ENCODE measurements around the gene JADE2.
"Not testable (repeated sequence)": the region's sequence is repeated elsewhere in the genome, so short reads cannot be mapped to it uniquely, and the experiment has no call there.

Gene JADE2

DNA sequence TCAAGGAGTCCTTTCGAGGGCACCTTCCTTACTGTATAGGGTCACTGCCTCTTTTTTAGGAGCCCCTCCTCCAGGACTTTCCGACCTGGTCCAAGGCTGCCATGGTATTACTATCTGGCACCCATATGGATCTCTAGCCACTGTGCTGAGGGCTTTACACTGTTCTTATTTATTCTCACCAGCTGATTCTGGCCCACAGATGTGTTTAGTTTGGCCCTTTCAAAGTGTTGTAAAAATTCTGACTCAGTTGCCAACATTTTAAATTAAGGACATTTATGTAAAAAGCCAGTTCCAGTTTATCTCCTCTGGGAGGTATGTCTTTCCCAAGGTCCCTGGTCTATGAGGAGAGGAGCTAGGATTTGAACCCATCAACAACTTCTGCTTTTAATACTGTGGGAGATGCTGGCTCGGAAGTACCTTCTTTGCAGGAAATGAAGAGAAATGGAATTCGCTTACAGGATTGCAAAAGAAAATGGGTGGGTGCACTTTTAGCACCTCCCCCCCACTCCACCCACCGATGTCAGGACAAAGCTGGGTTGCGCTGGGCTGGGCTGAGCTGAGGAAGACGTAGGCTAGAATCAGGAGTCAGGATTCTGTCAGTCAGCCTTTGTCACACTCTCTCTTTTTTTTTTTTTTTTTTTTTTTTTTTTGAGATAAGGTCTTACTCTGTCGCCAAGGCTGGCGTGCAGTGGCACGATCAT, 7.8 kb downstream of the JADE2 start:
- FAIRE-seq: no peak

DNA sequence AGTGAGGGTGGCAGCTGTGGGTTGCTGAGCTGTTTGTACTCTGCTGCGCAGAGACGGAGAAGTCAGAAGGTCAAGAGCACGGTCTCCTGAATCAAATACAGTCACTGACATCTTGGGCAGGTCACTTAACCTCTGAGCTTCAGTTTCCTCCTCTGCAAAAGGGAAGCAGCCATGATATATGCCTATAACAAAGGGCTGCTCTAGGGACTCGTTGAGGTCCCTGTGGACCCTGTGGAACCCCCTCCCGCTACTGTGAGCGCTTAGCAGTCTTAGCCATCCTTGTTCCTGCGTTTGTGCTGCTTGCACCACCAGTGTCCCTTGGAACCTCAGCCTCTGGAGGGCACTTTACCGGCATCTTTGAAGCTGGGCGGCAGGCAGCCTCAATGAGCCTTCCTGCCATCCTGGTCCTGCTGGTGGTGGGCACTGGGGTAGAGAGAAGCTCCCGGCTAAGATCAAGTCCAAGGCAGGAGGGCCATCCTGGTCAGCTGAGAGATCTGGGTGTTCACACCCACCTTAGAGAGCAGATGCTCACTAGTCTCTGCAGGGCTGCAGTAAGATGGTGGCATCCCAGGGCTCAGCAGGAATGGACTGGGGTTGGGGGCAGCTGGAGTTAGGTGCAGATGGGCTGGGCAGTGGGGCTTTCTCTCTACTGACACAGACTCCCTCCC, 8.7 kb downstream of the JADE2 start:
- no peak for FAIRE-seq

DNA sequence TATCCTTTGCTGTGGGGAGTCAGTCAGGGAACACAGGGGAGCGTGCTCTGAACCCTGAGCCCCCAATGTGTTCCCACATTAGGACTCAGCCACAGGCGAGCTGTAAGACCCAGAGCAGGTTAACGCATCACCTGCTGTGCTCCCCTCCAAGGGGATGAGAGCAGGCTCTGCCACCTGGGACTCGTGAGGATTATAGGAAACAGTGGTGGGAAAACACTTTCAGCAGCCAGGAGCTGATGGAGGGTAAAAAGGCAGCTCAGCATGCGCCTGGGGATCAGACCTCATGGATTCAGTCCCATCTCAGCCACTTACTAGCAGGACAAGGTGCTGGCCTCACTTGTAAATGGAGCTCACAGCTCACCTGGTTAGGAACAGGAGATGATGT, 9.2 kb downstream of the JADE2 start:
- no peak for FAIRE-seq

DNA sequence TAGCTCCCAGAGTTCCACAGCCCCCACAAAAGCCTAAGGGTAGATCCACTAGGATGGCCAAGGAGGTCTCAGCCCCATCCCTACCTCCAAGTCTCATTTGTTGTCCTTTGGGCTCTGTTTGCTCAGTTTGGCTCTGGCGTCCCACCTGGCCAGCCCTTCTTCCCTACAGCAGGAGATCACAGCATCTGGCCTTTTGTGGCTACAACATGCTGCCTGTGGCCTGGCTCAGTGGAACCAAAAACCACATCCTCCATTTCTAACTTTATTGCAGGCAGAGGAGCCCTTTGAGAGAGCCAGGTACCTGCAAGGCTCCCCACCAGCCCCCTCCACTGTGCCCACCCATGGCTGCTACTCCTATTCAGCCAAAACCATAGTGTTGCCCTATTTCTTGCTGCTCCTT, 11.4 kb downstream of the JADE2 start:
- no peak for FAIRE-seq

DNA sequence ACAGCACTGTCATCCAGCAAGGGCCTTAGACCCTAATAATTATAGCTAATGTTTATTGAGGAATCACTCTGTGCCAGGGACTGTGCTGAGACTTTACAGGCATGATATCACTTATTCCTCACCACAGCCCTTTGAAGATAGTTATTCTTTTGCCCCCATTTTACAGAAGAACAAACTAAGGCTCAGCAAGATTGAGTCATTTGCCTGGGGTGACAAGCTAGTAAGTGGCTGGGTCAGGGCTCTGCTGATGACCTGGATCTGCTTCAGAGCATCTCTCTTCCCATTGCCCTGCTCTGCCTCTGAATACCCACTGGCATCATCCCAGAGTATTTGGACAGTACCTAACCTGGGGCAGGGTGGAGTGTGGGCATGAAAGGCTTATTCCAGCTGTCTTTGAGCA, 11.8 kb downstream of the JADE2 start:
- FAIRE-seq: no peak

DNA sequence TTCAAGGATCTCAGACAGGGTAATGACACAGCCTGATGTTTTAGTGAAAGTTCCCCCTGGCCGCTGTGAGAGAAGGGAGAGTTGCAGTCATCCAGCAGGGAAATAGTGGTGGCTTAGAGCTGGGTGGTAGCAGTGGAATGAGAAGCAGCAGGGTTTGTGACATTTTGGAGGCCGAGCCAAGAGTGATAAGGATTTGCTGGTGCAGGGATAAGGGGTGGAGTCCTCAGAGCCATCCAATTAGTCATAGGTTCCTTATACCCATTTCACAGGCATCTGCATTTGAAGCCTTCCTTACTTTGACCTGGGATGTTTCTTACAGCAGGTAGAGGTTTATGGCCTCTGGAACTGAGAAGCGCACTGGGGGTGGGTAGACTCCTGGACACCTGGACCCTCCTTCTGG, 12.8 kb downstream of the JADE2 start:
- FAIRE-seq: no peak

DNA sequence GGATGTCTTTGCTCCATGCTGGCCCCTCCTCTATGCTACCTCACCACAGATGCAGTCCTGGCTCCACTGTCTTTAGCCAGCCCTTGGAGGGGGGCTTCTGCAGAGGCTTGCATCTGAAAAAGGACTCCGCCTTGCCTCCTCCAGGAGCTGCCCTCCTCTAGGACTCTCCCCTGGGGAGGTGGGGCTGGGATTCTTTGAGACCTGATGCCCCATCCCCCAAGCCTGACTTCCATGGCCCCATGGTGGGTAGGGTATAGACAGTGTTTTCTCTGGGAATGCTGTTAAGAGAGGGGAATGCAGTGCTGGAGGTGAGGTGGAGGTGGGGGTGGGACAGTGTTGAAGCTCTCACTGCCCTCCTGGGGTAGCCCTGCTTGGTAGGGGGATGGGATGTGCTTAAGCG, 14.3 kb downstream of the JADE2 start:
- no peak for FAIRE-seq

DNA sequence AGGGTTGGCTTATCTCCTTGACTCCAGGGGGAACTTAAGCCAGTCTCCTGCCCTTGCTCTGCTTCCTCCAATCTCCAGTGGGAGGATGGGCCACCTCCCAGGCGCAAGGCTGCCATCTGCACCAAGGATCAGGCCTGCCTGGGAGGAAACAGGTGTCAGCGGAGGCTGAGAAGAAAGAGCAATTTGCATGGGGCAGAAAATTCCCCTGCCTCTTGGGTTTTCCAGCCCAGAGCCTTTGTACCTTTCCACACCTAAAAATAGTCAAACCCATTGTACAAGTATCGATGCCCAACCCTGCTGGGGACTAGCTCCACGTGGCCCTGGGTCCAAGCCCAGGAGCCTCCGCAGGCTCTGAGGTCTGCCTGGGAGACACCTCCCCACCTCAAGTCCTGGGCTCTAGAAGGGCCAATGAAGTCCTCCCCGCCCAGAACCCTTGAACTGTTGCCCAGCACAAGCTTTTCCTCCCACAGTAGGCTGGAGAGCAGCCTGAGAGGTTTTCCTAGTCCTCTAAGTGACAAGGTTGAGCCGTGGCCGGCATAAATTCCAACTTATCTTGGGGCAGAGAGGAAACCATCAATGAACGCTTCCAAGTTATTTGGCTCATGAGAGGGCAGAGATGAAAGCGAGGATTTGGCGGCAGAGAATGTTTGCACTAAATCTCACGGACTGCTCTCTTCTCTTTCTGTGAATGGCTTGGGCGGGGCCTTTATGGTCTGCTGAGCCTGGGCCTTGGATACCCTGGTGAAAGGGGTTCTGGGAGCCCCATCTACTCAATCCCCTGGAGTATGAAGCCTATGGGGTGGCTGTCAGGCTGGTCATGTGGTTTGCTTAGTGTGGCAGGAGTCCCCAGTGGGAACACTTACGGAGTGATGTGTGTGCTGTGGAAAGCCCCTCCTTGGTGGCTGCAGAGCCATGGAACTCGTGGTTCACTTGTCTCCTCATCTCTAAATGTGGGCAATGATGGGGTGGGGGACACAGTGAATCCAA, 15.6 kb downstream of the JADE2 start:
- FAIRE-seq: no peak

DNA sequence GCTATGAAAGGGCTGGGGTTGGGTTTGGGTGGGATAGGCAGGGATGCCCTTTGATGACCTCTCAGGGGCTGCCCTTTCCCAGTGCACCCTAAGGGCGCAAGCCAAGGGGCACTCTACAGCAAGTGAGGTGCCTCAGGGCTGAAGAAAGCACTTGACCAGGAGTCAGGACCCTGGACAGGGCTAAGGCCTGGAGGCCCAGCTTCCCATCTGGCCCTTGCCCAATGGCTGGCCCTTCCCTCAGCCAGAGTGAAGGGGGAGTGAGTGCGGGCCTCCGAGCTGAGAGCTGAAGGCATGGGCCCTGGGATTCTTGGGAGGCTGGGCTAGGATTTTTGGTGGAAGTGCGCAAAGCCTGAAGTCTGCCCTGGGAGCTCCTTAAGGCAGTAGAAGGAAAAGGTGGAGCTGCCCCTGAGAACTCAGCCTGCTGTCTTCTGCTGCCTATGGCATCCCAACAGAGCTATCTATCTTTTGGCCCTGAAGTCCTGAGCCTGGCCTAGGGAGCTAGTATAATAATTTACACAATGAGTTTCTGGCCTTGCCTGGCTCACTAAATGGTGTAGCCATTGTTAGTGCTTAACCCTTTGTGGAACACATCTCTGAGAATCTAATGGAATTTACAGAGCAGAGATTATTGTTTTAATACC, 16.4 kb downstream of the JADE2 start:
- FAIRE-seq: no peak

DNA sequence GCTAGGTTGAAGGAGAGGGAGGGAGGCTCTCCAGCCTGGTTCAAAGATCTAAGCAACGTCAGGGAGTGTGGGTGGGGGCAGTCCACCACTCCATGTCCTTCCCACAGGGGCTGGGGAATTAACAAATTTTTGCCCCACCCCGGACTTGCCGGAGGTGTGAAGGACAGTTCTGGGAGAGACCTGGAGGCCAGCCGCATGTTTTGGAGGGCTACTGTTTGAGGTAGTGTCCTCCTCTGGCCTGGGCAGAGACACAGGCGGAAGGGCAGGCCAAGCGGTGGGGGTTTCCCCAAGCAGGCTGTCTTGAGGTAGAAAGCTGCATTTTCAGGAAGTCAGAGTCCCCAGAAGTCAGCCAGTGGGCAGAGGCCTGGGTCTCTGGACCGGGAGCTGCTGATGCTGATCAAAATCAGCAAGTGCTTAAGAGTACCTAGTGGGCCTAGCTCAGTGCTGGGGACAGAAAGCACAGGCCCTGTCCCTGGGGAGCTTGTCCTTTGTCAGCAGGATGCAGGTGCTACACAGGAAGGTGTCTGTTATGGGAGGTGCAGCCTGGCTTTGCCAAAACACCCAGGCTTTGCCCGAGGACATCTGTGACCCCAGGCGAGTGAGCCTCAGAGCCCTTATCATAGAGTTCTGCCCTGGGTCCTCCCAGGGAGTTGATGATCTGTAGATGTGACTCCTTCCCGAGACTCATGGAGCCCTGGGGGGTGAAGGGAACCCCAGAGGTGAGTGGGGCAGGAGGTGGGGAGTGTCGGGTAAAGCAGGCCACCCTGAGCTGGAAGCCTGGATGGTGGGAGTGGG, 18.5 kb downstream of the JADE2 start:
- FAIRE-seq: no peak

DNA sequence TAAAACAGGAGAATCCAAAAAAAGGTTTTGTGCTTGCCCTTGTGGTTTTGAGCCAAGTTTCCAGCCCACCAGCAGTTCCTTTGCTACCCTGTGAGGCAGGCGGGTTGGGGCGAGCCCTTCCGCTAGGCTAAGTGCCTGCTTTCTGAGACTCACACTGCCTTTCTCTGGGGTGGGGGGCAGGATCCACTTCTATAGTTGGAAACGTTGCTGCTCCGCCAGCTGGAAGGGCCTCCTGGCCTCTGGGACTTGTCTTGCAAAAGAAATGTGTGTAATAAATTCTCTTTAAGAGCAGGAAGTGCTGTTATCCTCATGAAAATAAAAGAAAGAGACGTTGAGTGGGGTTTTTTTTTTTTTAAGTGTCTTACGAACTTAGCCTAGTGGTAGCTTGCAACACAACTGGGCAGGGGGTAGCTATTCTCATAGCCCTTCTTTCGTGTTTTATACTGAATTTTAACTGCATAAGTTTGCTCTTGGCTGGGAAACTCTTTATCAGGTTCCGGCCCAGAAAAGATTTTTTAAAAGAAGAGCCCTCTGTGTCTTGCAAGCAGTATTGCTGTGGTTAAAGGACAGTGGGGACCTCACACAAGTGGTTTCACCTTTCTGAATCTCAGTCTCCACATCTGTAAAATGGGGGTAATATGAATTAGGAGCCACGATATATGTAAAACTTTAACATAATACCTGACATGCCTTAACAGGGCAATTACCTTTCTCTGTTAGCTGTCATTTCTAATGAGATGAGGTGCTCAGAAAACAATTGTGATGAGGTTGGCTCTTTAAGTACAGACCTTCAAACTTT, 19.8 kb downstream of the JADE2 start:
- no peak for FAIRE-seq

DNA sequence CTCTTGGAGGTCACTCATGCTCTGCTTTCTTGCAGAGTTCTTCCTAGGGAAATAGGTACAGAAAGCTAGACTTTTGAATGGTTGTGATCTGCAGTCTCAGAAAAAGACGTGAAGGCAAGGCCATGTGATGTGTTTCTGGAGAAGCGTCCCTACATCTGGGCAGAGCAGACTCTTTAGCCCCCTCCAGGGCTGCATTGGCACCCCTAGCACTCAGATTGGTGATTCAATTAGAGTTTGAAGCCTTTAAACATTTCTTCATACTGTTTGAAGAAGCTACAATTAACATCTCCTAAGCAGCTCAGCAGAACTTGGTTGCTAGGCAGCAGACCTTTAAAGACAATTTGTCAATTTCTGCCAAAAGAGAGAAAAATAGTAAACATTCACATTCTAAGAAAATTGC, 21.6 kb downstream of the JADE2 start:
- FAIRE-seq: no peak

DNA sequence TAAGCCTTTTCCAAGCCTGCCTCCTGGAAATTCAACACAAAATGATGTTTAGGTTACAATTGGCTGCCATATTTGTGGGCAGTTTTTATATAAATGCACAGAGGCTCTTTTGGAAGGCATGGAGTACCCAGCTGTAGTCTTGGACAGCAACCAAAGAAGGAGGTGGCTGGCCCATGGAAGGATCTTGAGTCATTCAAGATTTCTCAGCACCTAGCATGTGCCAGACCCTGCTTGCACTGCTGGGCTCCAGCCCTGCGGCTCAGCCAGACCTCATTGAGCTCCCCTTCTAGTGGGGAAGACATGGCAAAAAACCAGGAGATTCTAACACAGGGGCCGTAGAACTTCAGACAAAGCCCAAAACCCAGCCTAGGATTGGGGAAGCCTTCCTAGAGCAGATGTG, 22.1 kb downstream of the JADE2 start:
- no peak for FAIRE-seq

DNA sequence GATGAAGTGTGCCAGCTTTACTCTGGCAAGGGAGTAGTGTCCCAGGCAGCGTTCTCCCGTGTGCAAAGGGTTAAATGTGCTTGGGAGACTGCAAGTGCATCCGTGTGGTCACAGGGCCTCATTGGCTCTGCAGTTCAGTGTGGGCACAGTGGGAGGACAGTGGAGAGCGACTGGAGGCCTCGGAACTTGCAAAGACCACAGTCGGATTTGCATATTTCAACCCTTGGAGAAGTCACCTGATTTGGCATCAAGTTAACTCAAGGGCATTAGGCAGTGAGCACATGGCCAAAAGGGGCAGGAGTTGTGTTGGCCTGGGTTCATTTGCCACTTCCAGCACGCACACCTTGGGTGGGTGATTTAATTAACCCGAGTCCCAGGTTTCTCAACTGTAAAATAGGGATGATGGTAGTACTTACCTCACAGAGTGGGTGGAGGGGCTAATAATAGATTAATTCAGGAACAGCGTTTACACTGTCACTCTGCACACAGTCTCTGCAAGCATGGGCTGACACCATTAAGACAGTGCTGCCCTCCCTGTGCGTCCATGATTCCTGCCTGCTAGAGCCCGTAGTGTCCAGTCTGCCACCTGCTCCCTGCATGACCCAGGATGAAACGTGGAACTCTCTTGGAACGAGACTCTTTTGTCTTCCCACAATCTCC, 22.7 kb downstream of the JADE2 start:
- peak; percentile 81 for FAIRE-seq

DNA sequence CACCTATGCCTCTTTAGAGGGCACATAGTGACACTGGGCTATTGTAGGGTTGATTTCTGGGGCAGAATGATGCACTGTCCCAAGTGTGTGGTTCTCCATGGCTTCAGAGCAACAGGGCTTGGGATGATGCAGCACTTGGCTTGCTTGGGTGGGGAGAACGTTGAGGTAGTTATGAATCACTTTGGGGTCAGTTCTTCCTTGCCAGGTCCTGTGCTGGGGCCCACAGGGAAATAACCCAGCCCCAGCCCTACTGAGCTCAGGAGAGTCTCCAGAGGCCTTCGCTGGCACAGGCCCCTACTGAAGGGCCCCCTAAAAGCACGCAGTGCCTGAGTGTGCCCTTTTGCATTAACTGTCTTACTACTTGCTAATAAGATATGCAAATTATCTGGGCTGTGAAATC, 24.2 kb downstream of the JADE2 start:
- FAIRE-seq: no peak

DNA sequence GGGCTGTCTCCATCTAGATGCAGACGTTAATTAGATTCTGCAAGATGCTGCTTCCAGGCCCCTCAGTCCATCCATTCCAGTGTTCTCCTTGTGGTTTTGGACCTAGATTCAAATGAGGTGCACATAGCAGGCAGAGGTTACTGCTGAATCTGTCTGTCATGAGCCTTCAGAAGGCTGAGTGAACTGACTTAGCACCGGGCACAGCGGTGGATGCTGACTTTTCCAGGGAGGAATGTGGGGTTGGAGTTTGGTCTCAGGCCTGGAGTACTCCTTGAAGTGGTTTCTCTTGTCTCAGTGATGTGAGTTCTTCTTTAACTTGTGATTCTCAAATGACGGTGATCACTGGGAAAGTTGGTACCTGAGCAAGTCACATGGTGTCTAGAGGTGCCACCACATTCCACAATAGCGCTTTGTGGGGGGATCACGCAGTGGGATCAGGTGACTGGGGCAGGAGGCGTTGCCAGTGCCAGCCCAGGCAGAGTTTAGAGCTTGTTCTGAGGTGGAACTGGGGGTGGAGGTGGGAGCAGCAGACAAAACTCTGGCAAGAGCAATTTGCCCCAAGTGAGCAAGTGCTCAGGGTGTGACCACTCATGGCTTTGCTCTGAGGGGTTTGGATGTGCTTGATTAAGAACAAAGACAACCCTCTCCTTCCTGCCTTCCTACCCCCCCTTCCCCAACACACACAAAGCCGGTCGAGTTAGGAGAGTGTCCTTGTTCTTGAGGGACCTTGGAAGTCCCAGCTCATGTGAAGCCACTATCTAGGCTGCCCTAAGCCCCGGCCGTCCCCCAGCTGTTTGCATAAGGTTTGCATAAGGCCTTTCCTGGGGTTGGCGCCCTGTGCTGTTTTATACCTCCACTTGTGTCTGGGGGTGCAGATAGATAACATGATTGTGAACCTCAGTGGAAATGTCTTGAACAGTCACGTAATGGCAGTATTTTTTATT, 25.1 kb downstream of the JADE2 start:
- FAIRE-seq: no peak

DNA sequence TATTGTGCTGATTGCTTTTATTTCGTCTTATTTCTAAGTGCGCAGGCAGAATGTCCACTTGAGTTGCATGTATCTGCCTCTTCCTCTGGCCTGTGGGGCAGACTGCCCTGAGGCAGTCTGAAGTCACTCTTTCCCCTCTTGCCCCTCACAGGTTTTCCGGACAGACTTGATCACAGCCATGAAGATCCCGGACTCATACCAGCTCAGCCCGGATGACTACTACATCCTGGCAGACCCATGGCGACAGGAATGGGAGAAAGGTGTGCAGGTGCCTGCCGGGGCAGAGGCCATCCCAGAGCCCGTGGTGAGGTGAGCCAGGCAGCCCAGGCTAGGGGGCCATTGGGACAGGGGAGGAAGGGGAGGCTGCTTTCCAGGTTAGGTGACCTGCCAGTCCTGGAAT, 26.4 kb downstream of the JADE2 start:
- FAIRE-seq: no peak

DNA sequence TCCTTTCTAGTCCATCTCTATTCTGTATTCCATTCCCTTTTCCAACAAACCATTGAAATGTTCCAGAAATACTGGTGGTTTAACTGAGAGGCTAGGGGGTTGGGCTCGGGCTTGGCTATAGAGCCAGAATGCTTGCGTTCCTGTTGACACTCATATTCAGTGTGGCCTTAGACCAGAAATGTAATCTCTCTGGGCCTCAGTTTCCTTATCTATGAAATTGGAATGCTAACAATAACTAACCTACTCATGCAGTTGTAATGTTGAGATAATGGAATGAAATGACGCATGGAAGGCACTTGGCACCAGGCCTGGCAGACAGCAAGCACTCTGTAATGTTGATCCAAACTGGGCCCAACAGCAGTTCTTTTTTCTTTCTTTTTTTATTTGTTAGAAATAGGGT, 26.8 kb downstream of the JADE2 start:
- peak; percentile 49 for FAIRE-seq

DNA sequence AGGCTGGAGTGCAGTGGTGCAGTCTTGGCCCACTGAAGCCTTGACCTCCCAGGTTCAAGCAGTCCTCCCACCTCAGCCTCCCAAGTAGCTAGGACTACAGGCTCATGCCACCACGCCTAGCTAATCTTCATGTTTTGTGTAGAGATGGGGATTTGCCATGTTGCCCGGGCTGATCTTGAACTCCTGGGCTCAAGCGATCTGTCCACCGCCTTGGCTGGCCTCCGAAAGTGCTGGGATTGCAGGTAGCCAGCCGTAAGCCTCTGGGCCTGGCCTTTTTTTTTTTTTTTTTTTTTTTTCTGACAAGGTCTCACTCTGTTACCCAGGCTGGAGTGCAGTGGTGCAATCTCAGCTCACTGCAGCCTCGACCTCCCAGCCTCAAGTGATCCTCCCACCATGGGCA, 27.2 kb downstream of the JADE2 start:
- not testable (repeated sequence) for FAIRE-seq

DNA sequence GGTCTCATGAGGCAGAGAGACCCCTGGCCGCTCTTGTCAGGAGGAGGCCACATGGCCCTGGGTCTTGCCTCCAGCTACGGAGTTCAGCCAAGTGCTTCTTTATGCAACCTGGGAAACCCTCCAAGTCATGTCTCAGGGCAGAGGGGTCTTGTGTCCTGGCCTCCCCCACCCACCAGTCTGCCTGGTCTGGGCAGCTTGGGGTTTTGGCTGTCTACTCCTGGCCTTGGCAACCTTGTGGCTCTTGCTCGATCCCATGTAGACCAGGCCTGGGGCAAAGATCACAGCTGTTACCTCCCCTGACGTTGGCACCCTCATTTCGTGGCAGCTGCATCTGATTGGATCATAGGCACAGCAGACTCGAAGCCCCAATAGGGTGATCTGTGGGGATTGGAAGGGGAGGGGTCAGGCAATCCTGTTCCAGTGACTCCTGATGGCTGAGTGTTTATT, 28.4 kb downstream of the JADE2 start:
- no peak for FAIRE-seq
